Upper lobe of right lung (tissue), 1 donor: ENCODE results near the gene AGPAT3. TPM values are rescaled to one million over a fixed set of nuclear protein-coding genes. Genes with fewer than 3 reads are reported as not detected.

Experiments used
- ATAC-seq: fragments of 200-7000 bp; cut with Tn5 transposase; one replicate; pipeline ENCODE4 v1.9.1; 2020; ENCODE audit warnings: mild to moderate bottlenecking, moderate library complexity
- DNase-seq: peaks from one replicate; pipeline ENCODE4 v3.0.0-alpha.2; 2020
- H3K27ac ChIP-seq: fragments of 200-600 bp; one replicate; pipeline ENCODE4 v1.8.0; 2022
- H3K27me3 ChIP-seq: fragments of 200-600 bp; one replicate; pipeline ENCODE4 v1.8.0; 2022; ENCODE audit warnings: mild to moderate bottlenecking
- H3K36me3 ChIP-seq: fragments of 200-600 bp; one replicate; pipeline ENCODE4 v1.8.0; 2022
- H3K4me1 ChIP-seq: fragments of 200-600 bp; one replicate; pipeline ENCODE4 v1.8.0; 2022
- H3K4me3 ChIP-seq: fragments of 200-600 bp; one replicate; pipeline ENCODE4 v1.8.0; 2022; ENCODE audit warnings: mild to moderate bottlenecking
- H3K9me3 ChIP-seq: fragments of 200-600 bp; one replicate; pipeline ENCODE4 v1.8.0; 2022
- CTCF ChIP-seq: fragments of 200-600 bp; IDR thresholded peaks from one replicate; pipeline ENCODE4 v1.8.0; 2022; ENCODE audit warnings: antibody characterized with exemption
- intact Hi-C: fragments of 100-400 bp; cut with DNase I; formaldehyde crosslinking; loops from one replicate; pipeline ENCODE4 v1.11.0; 2022
- long read RNA-seq: library from polyadenylated mRNA; unstranded; transcript quantifications from one replicate; pipeline ENCODE4 v2.0.0, GENCODE V29; 2021
- total RNA-seq: library from RNA; stranded (reverse); fragmentation: NEBNext Ultra II Directional; extraction: Animal tissue kit (Norgen Biotek cat#: 25700); gene quantifications from one replicate; pipeline ENCODE4 v1.2.1, GENCODE V29; 2021
- donor health status: DM: no; HTN: yes; CAD: no; lungs with severe emphysema.

Gene AGPAT3
- total RNA-seq, result 86.0 TPM
- long read RNA-seq, full-length matches to known transcripts, result 36 of 95 reads
- long read RNA-seq, partial matches to known transcripts, result 7 of 95 reads
- long read RNA-seq, other reads (novel, unspliced or antisense), result 52 of 95 reads

DNA sequence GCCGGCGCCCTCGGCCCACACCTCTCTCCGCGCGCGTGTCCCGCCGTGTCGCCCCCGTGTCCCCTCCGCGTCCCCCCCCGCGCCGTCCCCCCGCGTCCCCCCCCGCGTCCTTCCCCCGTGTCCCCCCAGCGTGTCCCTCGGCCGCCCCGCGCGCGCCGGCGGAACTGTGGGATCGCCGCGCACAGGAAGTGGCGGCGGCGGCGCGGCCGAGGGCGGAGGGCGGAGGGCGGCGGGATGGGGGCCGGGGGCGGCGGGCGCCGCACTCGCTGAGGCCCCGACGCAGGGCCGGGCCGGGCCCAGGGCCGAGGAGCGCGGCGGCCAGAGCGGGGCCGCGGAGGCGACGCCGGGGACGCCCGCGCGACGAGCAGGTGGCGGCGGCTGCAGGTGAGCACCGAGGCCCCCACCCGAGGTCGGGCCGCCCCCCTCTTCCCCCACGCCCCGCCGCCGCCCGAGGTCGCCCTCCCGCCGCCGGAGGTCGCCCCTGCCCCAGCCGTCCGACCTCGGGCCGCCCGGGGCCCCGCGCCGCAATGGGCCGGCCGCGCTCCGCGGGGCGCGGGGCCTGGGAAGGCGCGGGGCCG lies at the start of gene AGPAT3:
AGPAT3 (plus strand) TSS at position 262 of the 578 bp plus-strand sequence. CDS start 94,459 bp downstream, outside the sequence.
- Histone ChIP-seq H3K9me3 (no peaks in the 10 kb centered on the region), H3K4me3 (peak within 1 kb of the TSS; percentile 74), H3K27ac (peak within 1 kb of the TSS; percentile 88), H3K27me3 (no peaks in the 10 kb centered on the region), H3K36me3 (no peaks in the 10 kb centered on the region), H3K4me1 (peaks cover 13% of the 10 kb centered on the region)
- ATAC-seq, result peak; percentile 40
- DNase-seq, result no peak
- TF ChIP-seq CTCF, result no peak
- intact Hi-C loops, result no loop called here

GRCh38 chr21:43815991-43816390 lies 49.0 kb upstream of the AGPAT3 start:
- DNase-seq (no peak), ATAC-seq (no peak)
- intact Hi-C loops, result no loop called here
- Histone ChIP-seq H3K9me3 (no peaks in the 10 kb centered on the region), H3K27ac (no peak overlapping the region), H3K4me1 (peaks cover 17% of the 10 kb centered on the region), H3K27me3 (no peaks in the 10 kb centered on the region), H3K4me3 (no peak overlapping the region), H3K36me3 (no peaks in the 10 kb centered on the region)
- TF ChIP-seq CTCF, result no peak

DNA sequence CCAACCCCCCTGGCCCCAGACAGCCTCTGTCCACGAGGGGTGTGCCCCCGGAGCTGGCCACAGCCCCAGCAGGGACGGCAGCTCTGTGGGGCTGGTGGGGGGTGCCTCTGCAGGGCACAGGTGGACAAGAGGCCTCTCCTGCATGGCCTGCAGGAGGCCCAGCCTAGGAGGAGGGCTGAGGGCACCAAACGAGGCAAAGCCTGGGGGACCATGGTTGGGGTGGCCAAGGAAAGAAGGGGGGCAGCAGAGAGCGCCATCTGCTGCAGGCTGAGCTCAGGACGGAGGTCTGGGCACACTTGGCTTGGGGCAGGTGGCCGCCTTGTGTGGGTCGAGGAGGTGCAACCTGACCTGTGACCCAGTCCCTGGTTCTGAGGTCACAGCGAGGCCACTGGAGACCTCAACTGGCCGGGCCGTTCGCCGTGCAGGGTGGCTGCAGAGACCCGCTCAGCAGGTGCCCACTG lies 48.4 kb upstream of the AGPAT3 start:
- Histone ChIP-seq H3K27me3 (no peaks in the 10 kb centered on the region), H3K9me3 (no peaks in the 10 kb centered on the region), H3K4me1 (peaks cover 11% of the 10 kb centered on the region), H3K36me3 (no peaks in the 10 kb centered on the region), H3K27ac (no peak overlapping the region), H3K4me3 (no peak overlapping the region)
- TF ChIP-seq CTCF, result no peak
- intact Hi-C loops, result no loop called here
- DNase-seq, result no peak
- no peak for ATAC-seq

- ATAC-seq (peak; percentile 13), DNase-seq (no peak)
- TF ChIP-seq CTCF, result no peak
- no peaks in the 10 kb centered on the region for H3K27me3 ChIP-seq
- no peak overlapping the region for H3K27ac ChIP-seq
- H3K4me1 ChIP-seq, result peaks cover 3% of the 10 kb centered on the region
- no peak overlapping the region for H3K4me3 ChIP-seq
- H3K36me3 ChIP-seq, result no peaks in the 10 kb centered on the region
- intact Hi-C loops, result no loop called here
- no peaks in the 10 kb centered on the region for H3K9me3 ChIP-seq
Measured at GRCh38 chr21:43817157-43818086, 47.6 kb upstream of the AGPAT3 start.

- Histone ChIP-seq H3K4me3 (no peak overlapping the region), H3K27ac (no peak overlapping the region), H3K27me3 (no peaks in the 10 kb centered on the region), H3K4me1 (no peaks in the 10 kb centered on the region), H3K36me3 (no peaks in the 10 kb centered on the region), H3K9me3 (no peaks in the 10 kb centered on the region)
- no peak for TF ChIP-seq CTCF
- ATAC-seq (peak; percentile 52), DNase-seq (no peak)
- intact Hi-C loops, result no loop called here
Measured at GRCh38 chr21:43818685-43819084, 46.3 kb upstream of the AGPAT3 start.
